K562 (cell line): ENCODE results near the gene EXOC4.

Experiments used
- MAFK ChIP-seq: IDR thresholded peaks from 2 replicates; pipeline ENCODE4 v1.6.1; 2011; ENCODE audit warnings: low read length, improper control_type of control experiment
- ZBTB33 ChIP-seq: sonication (generic); formaldehyde crosslinking; IDR thresholded peaks from 2 replicates; pipeline ENCODE4 v1.8.1; 2023; ENCODE audit warnings: mild to moderate bottlenecking, missing genetic modification reagents
- ZNF395 ChIP-seq: fragments of 200-800 bp; sonication (Bioruptor generic); IDR thresholded peaks from 2 replicates; pipeline ENCODE4 v1.6.1; 2017; ENCODE audit warnings: missing genetic modification characterization, missing compliant biosample characterization

GRCh38 chr7:133300088-133300487 lies 47.2 kb downstream of the EXOC4 start:
- TF ChIP-seq MAFK (no peak), ZNF395 (CRISPR knock-in tag) (no peak), ZBTB33 (CRISPR knock-in tag) (no peak)
